Naive thymus-derived CD8-positive, alpha-beta T cell (primary cell): ENCODE data around the gene KATNA1. TPM values are rescaled to one million over a fixed set of nuclear protein-coding genes. Genes with fewer than 3 reads are reported as not detected.

ENCODE experiments used
- ATAC-seq, 2 donors: fragments of 150-1000 bp; cut with Tn5 transposase in 1 of 2; sonication (Bioruptor Pico), chemical (Tn5 transposase) in 1 of 2; 1 replicate in 1 of 2; 2 replicates in 1 of 2; pipeline ENCODE4 v1.10.0; 2021; ENCODE audit warnings: mild to moderate bottlenecking in 2 of 2, moderate library complexity in 2 of 2
- POLR2A ChIA-PET: fragments of 350-600 bp; sonication (Branson Sonifier 250); formaldehyde crosslinking; loops from one replicate; lab custom pipeline; 2021; ENCODE audit warnings: antibody characterized with exemption; lab: Charles Lee
- DNase-seq, 10 donors: peaks; one replicate each; pipeline versions ENCODE4 v3.0.0 to v3.0.0-alpha.2; 2020 to 2022
- H3K27ac Mint-ChIP-seq, 10 donors: one replicate each; pipeline ENCODE4 v1.8.0; 2020 to 2022; ENCODE audit warnings: mild to moderate bottlenecking in 10 of 10, mixed read lengths in 10 of 10, moderate library complexity in 4 of 10, inconsistent platforms in 1 of 10
- H3K27me3 Mint-ChIP-seq, 5 donors: one replicate each; pipeline ENCODE4 v1.8.0; 2021 to 2022; ENCODE audit warnings: mixed read lengths in 5 of 5
- H3K36me3 Mint-ChIP-seq, 3 donors: one replicate each; pipeline ENCODE4 v1.8.0; 2020 to 2022; ENCODE audit warnings: mixed read lengths in 3 of 3, mild to moderate bottlenecking in 2 of 3, inconsistent platforms in 1 of 3
- H3K4me1 Mint-ChIP-seq, 4 donors: one replicate each; pipeline ENCODE4 v1.8.0; 2021 to 2022; ENCODE audit warnings: mixed read lengths in 4 of 4
- H3K4me3 Mint-ChIP-seq, 10 donors: one replicate each; pipeline ENCODE4 v1.8.0; 2020 to 2022; ENCODE audit warnings: mild to moderate bottlenecking in 10 of 10, mixed read lengths in 10 of 10, moderate library complexity in 6 of 10, inconsistent platforms in 1 of 10
- H3K9me3 Mint-ChIP-seq, 9 donors: one replicate each; pipeline ENCODE4 v1.8.0; 2020 to 2022; ENCODE audit warnings: mixed read lengths in 9 of 9, mild to moderate bottlenecking in 3 of 9, inconsistent platforms in 1 of 9, moderate library complexity in 1 of 9
- polyA plus RNA-seq, 3 donors: library from polyadenylated mRNA; unstranded; fragments of 300-500 nt; fragmentation: Illumina TruSeq; gene quantifications; one replicate each; pipeline ENCODE4 v1.2.3, GENCODE V29; 2021
- total RNA-seq, 8 experiments: library from RNA in 2 of 8; stranded (reverse) in 2 of 8; gene quantifications; one replicate each; pipeline ENCODE4 v1.2.3 and lab custom pipeline; 2021 to 2026

Gene KATNA1
- total and polyA plus RNA-seq, 5 experiments from 2014 or later = 16.2 to 24.9 (median 17.3) TPM

- Mint-ChIP-seq H3K9me3 (no peaks in the 10 kb centered on the region), H3K4me3 (no peak overlapping the region), H3K27me3 (no peaks in the 10 kb centered on the region), H3K4me1 (peaks cover 0 to 1% (median 0%) of the 10 kb centered on the region in 4 donors), H3K27ac (no peak overlapping the region), H3K36me3 (peaks cover 0 to 28% (median 4%) of the 10 kb centered on the region in 3 donors)
- POLR2A ChIA-PET = no interaction called here
- no peak for DNase-seq
- no peak for ATAC-seq
Measured at GRCh38 chr6:149657441-149657840, 8.9 kb upstream of the KATNA1 start.

GRCh38 chr6:149651056-149651455, 2.5 kb upstream of the KATNA1 start:
- Mint-ChIP-seq H3K4me3 (no peak overlapping the region), H3K36me3 (no peaks in the 10 kb centered on the region), H3K27me3 (no peaks in the 10 kb centered on the region), H3K27ac (peak overlapping the region in 1 of 10 donors; percentile 7), H3K9me3 (no peaks in the 10 kb centered on the region), H3K4me1 (peaks cover 10 to 27% (median 19%) of the 10 kb centered on the region in 4 donors)
- no peak for ATAC-seq
- POLR2A ChIA-PET = no interaction called here
- no peak for DNase-seq

- DNase-seq (no peak), ATAC-seq (no peak)
- no peaks in the 10 kb centered on the region for H3K27me3 Mint-ChIP-seq
- peaks cover 10 to 49% (median 42%) of the 10 kb centered on the region in 4 donors for H3K4me1 Mint-ChIP-seq
- H3K36me3 Mint-ChIP-seq = peaks cover 0 to 4% (median 0%) of the 10 kb centered on the region in 3 donors
- H3K27ac Mint-ChIP-seq = peak overlapping the region in 1 of 10 donors; percentile 24
- POLR2A ChIA-PET = no interaction called here
- H3K9me3 Mint-ChIP-seq = no peaks in the 10 kb centered on the region
- peak overlapping the region in 7 of 10 donors; percentile 8 to 97 (median 28) for H3K4me3 Mint-ChIP-seq
Measured at GRCh38 chr6:149646599-149646998, 1.9 kb downstream of the KATNA1 start.

- no peak for DNase-seq
- Mint-ChIP-seq H3K9me3 (no peaks in the 10 kb centered on the region), H3K4me3 (no peak overlapping the region), H3K36me3 (peaks cover 0 to 13% (median 4%) of the 10 kb centered on the region in 3 donors), H3K27ac (peak overlapping the region in 3 of 10 donors; percentile 0 to 26 (median 5)), H3K27me3 (no peaks in the 10 kb centered on the region), H3K4me1 (peaks cover 9 to 44% (median 40%) of the 10 kb centered on the region in 4 donors)
- POLR2A ChIA-PET = no interaction called here
- ATAC-seq = no peak
Measured at GRCh38 chr6:149642829-149643580, 5.5 kb downstream of the KATNA1 start.

GRCh38 chr6:149636124-149636523, 12.4 kb downstream of the KATNA1 start:
- ATAC-seq (no peak), DNase-seq (no peak)
- H3K27me3 Mint-ChIP-seq = no peaks in the 10 kb centered on the region
- no peak overlapping the region for H3K27ac Mint-ChIP-seq
- H3K4me1 Mint-ChIP-seq = peaks cover 0 to 4% (median 3%) of the 10 kb centered on the region in 4 donors
- peaks cover 0 to 44% (median 13%) of the 10 kb centered on the region in 3 donors for H3K36me3 Mint-ChIP-seq
- no peak overlapping the region for H3K4me3 Mint-ChIP-seq
- POLR2A ChIA-PET = interaction anchor here (0.6 kb wide), 1 partner anchor 129 kb away, joined by 4 read pairs; no protein-coding TSS in a partner anchor
- no peaks in the 10 kb centered on the region for H3K9me3 Mint-ChIP-seq

- peaks cover 0 to 2% (median under 1%) of the 10 kb centered on the region in 4 donors for H3K4me1 Mint-ChIP-seq
- H3K36me3 Mint-ChIP-seq = peaks cover 0 to 54% (median 13%) of the 10 kb centered on the region in 3 donors
- no peaks in the 10 kb centered on the region for H3K27me3 Mint-ChIP-seq
- POLR2A ChIA-PET = no interaction called here
- H3K9me3 Mint-ChIP-seq = no peaks in the 10 kb centered on the region
- ATAC-seq (no peak), DNase-seq (no peak)
- H3K27ac Mint-ChIP-seq = no peak overlapping the region
- H3K4me3 Mint-ChIP-seq = no peak overlapping the region
Measured at GRCh38 chr6:149634315-149634714, 14.2 kb downstream of the KATNA1 start.

- peaks cover 0 to 10% (median 3%) of the 10 kb centered on the region in 4 donors for H3K4me1 Mint-ChIP-seq
- peaks cover 0 to 48% (median 14%) of the 10 kb centered on the region in 3 donors for H3K36me3 Mint-ChIP-seq
- ATAC-seq (no peak), DNase-seq (no peak)
- no peak overlapping the region for H3K4me3 Mint-ChIP-seq
- no peaks in the 10 kb centered on the region for H3K9me3 Mint-ChIP-seq
- peak overlapping the region in 4 of 10 donors; percentile 32 to 74 (median 51) for H3K27ac Mint-ChIP-seq
- no peaks in the 10 kb centered on the region for H3K27me3 Mint-ChIP-seq
- POLR2A ChIA-PET = interaction anchor here (0.6 kb wide), 1 partner anchor 13 kb away, joined by 3 read pairs; no protein-coding TSS in a partner anchor
Measured at GRCh38 chr6:149628875-149629510, 19.5 kb downstream of the KATNA1 start.

GRCh38 chr6:149627672-149628071, 20.8 kb downstream of the KATNA1 start:
- ATAC-seq (no peak), DNase-seq (no peak)
- Mint-ChIP-seq H3K4me1 (peaks cover 0 to 10% (median 4%) of the 10 kb centered on the region in 4 donors), H3K9me3 (no peaks in the 10 kb centered on the region), H3K36me3 (peaks cover 3 to 55% (median 19%) of the 10 kb centered on the region in 3 donors), H3K4me3 (no peak overlapping the region), H3K27me3 (no peaks in the 10 kb centered on the region), H3K27ac (peak overlapping the region in 1 of 10 donors; percentile 84)
- POLR2A ChIA-PET = interaction anchor here (0.6 kb wide), 1 partner anchor 18 kb away, joined by 3 read pairs; no protein-coding TSS in a partner anchor

GRCh38 chr6:149615805-149616204, 32.7 kb downstream of the KATNA1 start:
- no peaks in the 10 kb centered on the region for H3K27me3 Mint-ChIP-seq
- no peak for DNase-seq
- H3K4me3 Mint-ChIP-seq = no peak overlapping the region
- POLR2A ChIA-PET = no interaction called here
- no peak for ATAC-seq
- peak overlapping the region in 1 of 10 donors; percentile 2 for H3K27ac Mint-ChIP-seq
- H3K9me3 Mint-ChIP-seq = peaks cover 0 to 6% (median 2%) of the 10 kb centered on the region in 9 donors
- peaks cover 0 to 10% (median 2%) of the 10 kb centered on the region in 4 donors for H3K4me1 Mint-ChIP-seq
- H3K36me3 Mint-ChIP-seq = peaks cover 11 to 72% (median 59%) of the 10 kb centered on the region in 3 donors

- ATAC-seq (no peak), DNase-seq (no peak)
- Mint-ChIP-seq H3K27me3 (no peaks in the 10 kb centered on the region), H3K4me1 (peaks cover under 1 to 10% (median 6%) of the 10 kb centered on the region in 4 donors), H3K27ac (peak overlapping the region in 1 of 10 donors; percentile 15), H3K36me3 (peaks cover 7 to 64% (median 51%) of the 10 kb centered on the region in 3 donors), H3K9me3 (peaks cover 0 to 6% (median 2%) of the 10 kb centered on the region in 9 donors), H3K4me3 (no peak overlapping the region)
- POLR2A ChIA-PET = no interaction called here
Measured at GRCh38 chr6:149614337-149614736, 34.2 kb downstream of the KATNA1 start.

GRCh38 chr6:149608381-149608982, 40.0 kb downstream of the KATNA1 start:
- ATAC-seq (no peak), DNase-seq (no peak)
- Mint-ChIP-seq H3K9me3 (peaks cover 0 to 6% (median 2%) of the 10 kb centered on the region in 9 donors), H3K27me3 (no peaks in the 10 kb centered on the region), H3K27ac (peak overlapping the region in 4 of 10 donors; percentile 21 to 83 (median 40)), H3K4me1 (peaks cover 7 to 12% (median 9%) of the 10 kb centered on the region in 4 donors), H3K4me3 (no peak overlapping the region), H3K36me3 (peaks cover 4 to 31% (median 19%) of the 10 kb centered on the region in 3 donors)
- POLR2A ChIA-PET = no interaction called here

- ATAC-seq (no peak), DNase-seq (no peak)
- Mint-ChIP-seq H3K4me3 (no peak overlapping the region), H3K9me3 (no peaks in the 10 kb centered on the region), H3K36me3 (peaks cover 0 to 64% (median 2%) of the 10 kb centered on the region in 3 donors), H3K4me1 (no peaks in the 10 kb centered on the region), H3K27me3 (no peaks in the 10 kb centered on the region), H3K27ac (no peak overlapping the region)
- POLR2A ChIA-PET = no interaction called here
Measured at GRCh38 chr6:149600508-149600907, 48.0 kb downstream of the KATNA1 start.
